Smooth muscle cell of the coronary artery (primary cell): ENCODE measurements around the gene OR5B17. TPM values are rescaled to one million over a fixed set of nuclear protein-coding genes. Genes with fewer than 3 reads are reported as not detected.

Source experiments
- total RNA-seq: library from RNA; depleted of rRNA; stranded (reverse); fragments of >200 nt; gene quantifications from 2 replicates; pipeline ENCODE4 v1.2.3, GENCODE V29; 2014; ENCODE audit warnings: low replicate concordance

OR5B17 gene
- not detected in 2 replicates for total RNA-seq

GRCh38 chr11:58358969-58359368, at the start of gene OR5B17:
Gene OR5B17 (minus strand): TSS chr11:58359069. CDS start chr11:58359069, 0 bp downstream.

DNA sequence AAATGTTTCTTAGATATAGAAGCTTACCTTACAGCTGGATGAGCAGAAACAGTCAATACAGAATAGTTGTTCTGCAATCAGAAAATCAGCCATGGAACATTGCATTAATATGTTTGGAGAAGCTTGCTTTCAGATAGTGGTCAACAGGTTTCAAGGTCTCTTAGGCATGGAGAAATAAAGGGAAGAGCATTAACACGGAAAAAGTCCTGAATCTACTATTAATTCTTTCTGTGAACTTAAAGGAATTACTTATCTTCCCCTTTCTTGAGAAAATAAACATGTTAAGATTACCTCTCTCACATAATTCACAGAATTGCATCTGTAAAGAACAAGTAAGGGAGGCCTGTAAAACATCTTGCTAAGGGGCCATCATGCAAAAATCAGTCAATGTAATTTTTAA, 47.9 kb upstream of the OR5B17 start, which contains the start of gene OR5B3:
Gene OR5B3, minus strand, starts transcription at position 101 of the 400 bp plus-strand sequence. CDS start 3,465 bp downstream, outside the sequence.

Other genes with a start within 250 kb of the OR5B17 start
- gene OR9I1, start 233.5 kb downstream of the OR5B17 start, total RNA-seq, result not detected in 2 replicates
- gene OR9Q2, start 170.0 kb downstream of the OR5B17 start, total RNA-seq, result not detected in 2 replicates
- not detected in 2 replicates for gene OR1S2, start 154.9 kb downstream of the OR5B17 start, total RNA-seq
- gene OR1S1, start 146.3 kb downstream of the OR5B17 start, total RNA-seq, result not detected in 2 replicates
- not detected in 2 replicates for gene OR10Q1, start 130.2 kb downstream of the OR5B17 start, total RNA-seq
- not detected in 2 replicates for gene OR10W1, start 90.8 kb downstream of the OR5B17 start, total RNA-seq
- not detected in 2 replicates for gene OR5B3, start 47.8 kb upstream of the OR5B17 start, total RNA-seq
- gene OR5B2, start 69.1 kb upstream of the OR5B17 start, total RNA-seq, result not detected in 2 replicates
- gene OR5B12, start 83.2 kb upstream of the OR5B17 start, total RNA-seq, result not detected in 2 replicates
- not detected in 2 replicates for gene OR5B21, start 149.0 kb upstream of the OR5B17 start, total RNA-seq
- 3.6 and 13.8 TPM in 2 replicates for gene LPXN, start 216.8 kb upstream of the OR5B17 start, total RNA-seq
- 19.3 and 29.0 TPM in 2 replicates for gene ZFP91, start 220.0 kb upstream of the OR5B17 start, total RNA-seq